ENCODE data around the gene TMEM240.
"Not testable (repeated sequence)": the region's sequence is repeated elsewhere in the genome, so short reads cannot be mapped to it uniquely, and the experiment has no call there.

DNA sequence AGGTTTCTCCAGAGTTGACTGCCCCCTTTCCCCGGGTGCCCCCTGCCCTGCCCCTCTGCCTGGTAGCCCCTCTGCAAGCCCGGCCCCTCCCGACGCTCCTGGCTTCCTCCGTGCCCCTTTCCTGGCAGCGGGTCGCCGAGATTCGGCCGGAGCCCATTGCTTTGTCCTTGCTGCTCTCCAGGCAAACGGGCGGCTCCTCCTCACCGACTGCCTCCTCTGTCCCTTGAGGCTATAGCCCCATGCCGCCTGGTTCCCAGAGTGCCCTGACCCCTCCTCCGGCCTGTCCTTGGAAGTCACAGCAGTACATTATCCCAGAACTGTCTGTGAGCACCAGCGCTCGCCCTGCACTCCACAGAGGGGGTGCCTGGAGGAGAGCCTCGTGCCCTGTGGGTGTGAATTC is 26.7 kb downstream of the TMEM240 start:
- not testable (repeated sequence) for TF ChIP-seq CTCF (IDR thresholded peaks at IDR 0.05; ENCODE audit: low read depth, low read length, poor library complexity, severe bottlenecking); EZH2phosphoT487 (IDR thresholded peaks at IDR 0.05; ENCODE audit: borderline replicate concordance, low read length)

Data from DOHH2 (cell line).